ENCODE data around the gene RANBP6. TPM values are rescaled to one million over a fixed set of nuclear protein-coding genes. Genes with fewer than 3 reads are reported as not detected.
"Not testable (repeated sequence)": the region's sequence is repeated elsewhere in the genome, so short reads cannot be mapped to it uniquely, and the experiment has no call there.

Gene RANBP6
- total RNA-seq (2014; rRNA removed; shearing (Covaris generic)): 23.4 and 25.2 TPM in 2 replicates

GRCh38 chr9:6015278-6016157, at the start of gene RANBP6:
RANBP6 (minus strand) TSS chr9:6015624; CDS start chr9:6015607, 17 bp downstream.
- Histone ChIP-seq H3K27ac (peak within 1 kb of the TSS; percentile 73), H3K36me3 (peaks cover 6% of the 10 kb centered on the region; the same call in 1 of the 2 replicates), H3K4me1 (peaks cover 5% of the 10 kb centered on the region; the same call in 1 of the 2 replicates), H3K9me3 (replicated peaks) (no peaks in the 10 kb centered on the region), H3K27me3 (no peaks in the 10 kb centered on the region), H3K4me3 (peak within 1 kb of the TSS; percentile 83)
- peak; percentile 86 to 88 for DNase-seq

- H3K4me3 ChIP-seq: not testable (repeated sequence)
Observed at GRCh38 chr9:6063146-6063545, 47.7 kb upstream of the RANBP6 start.

GRCh38 chr9:6055666-6056065, 40.2 kb upstream of the RANBP6 start:
- H3K27ac ChIP-seq: no peak overlapping the region
- no peaks in the 10 kb centered on the region for H3K36me3 ChIP-seq
- H3K9me3 ChIP-seq (replicated peaks): 0 out of 2 replicates have a peak, but pooled peaks cover 3% of the 10 kb centered on the region
- H3K27me3 ChIP-seq: no peaks in the 10 kb centered on the region
- H3K4me1 ChIP-seq: no peaks in the 10 kb centered on the region
- H3K4me3 ChIP-seq: no peak overlapping the region
- no peak for DNase-seq

More at GRCh38 chr9:6063146-6063545, 47.7 kb upstream of the RANBP6 start:
- H3K4me1 ChIP-seq; H3K36me3 ChIP-seq; H3K9me3 ChIP-seq (replicated peaks); H3K27ac ChIP-seq; H3K27me3 ChIP-seq; DNase-seq: not testable (repeated sequence)

GRCh38 chr9:6055216-6055615, 39.8 kb upstream of the RANBP6 start:
- H3K36me3 ChIP-seq: no peaks in the 10 kb centered on the region
- no peak overlapping the region for H3K4me3 ChIP-seq
- peak; percentile 43 to 74 for DNase-seq
- H3K27ac ChIP-seq: no peak overlapping the region
- H3K9me3 ChIP-seq (replicated peaks): 0 out of 2 replicates have a peak, but pooled peaks cover 3% of the 10 kb centered on the region
- no peaks in the 10 kb centered on the region for H3K4me1 ChIP-seq
- no peaks in the 10 kb centered on the region for H3K27me3 ChIP-seq

GRCh38 chr9:6054280-6055099, 39.1 kb upstream of the RANBP6 start:
- H3K36me3 ChIP-seq: no peaks in the 10 kb centered on the region
- 0 out of 2 replicates have a peak, but pooled peaks cover 3% of the 10 kb centered on the region for H3K9me3 ChIP-seq (replicated peaks)
- H3K4me3 ChIP-seq: no peak overlapping the region
- H3K27ac ChIP-seq: no peak overlapping the region
- no peaks in the 10 kb centered on the region for H3K27me3 ChIP-seq
- peak; percentile 69 to 84 for DNase-seq
- no peaks in the 10 kb centered on the region for H3K4me1 ChIP-seq

- no peak overlapping the region for H3K4me3 ChIP-seq
- no peak for DNase-seq
- no peaks in the 10 kb centered on the region for H3K27me3 ChIP-seq
- no peaks in the 10 kb centered on the region for H3K4me1 ChIP-seq
- H3K36me3 ChIP-seq: no peaks in the 10 kb centered on the region
- no peak overlapping the region for H3K27ac ChIP-seq
- no peaks in the 10 kb centered on the region for H3K9me3 ChIP-seq (replicated peaks)
Observed at GRCh38 chr9:6052293-6052919, 37.0 kb upstream of the RANBP6 start.

GRCh38 chr9:6051511-6051950, 36.1 kb upstream of the RANBP6 start:
- Histone ChIP-seq H3K4me1 (no peaks in the 10 kb centered on the region), H3K27me3 (no peaks in the 10 kb centered on the region), H3K36me3 (no peaks in the 10 kb centered on the region), H3K27ac (no peak overlapping the region), H3K4me3 (no peak overlapping the region), H3K9me3 (replicated peaks) (no peaks in the 10 kb centered on the region)
- DNase-seq: no peak

GRCh38 chr9:6049798-6050197, 34.4 kb upstream of the RANBP6 start:
- Histone ChIP-seq H3K4me1 (no peaks in the 10 kb centered on the region), H3K4me3 (no peak overlapping the region), H3K27me3 (no peaks in the 10 kb centered on the region), H3K9me3 (replicated peaks) (no peaks in the 10 kb centered on the region), H3K36me3 (no peaks in the 10 kb centered on the region), H3K27ac (no peak overlapping the region)
- peak in 1 of 2 experiments; percentile 39 for DNase-seq

- no peak overlapping the region for H3K4me3 ChIP-seq
- H3K4me1 ChIP-seq: no peaks in the 10 kb centered on the region
Observed at GRCh38 chr9:6048039-6048438, 32.6 kb upstream of the RANBP6 start.

GRCh38 chr9:6047020-6047419, 31.6 kb upstream of the RANBP6 start:
- Histone ChIP-seq H3K4me1 (no peaks in the 10 kb centered on the region), H3K27me3 (no peaks in the 10 kb centered on the region), H3K4me3 (no peak overlapping the region), H3K36me3 (no peaks in the 10 kb centered on the region), H3K27ac (no peak overlapping the region), H3K9me3 (replicated peaks) (no peaks in the 10 kb centered on the region)
- DNase-seq: no peak

More at GRCh38 chr9:6048039-6048438, 32.6 kb upstream of the RANBP6 start:
- Histone ChIP-seq H3K9me3 (replicated peaks) (no peaks in the 10 kb centered on the region), H3K27ac (no peak overlapping the region), H3K27me3 (no peaks in the 10 kb centered on the region), H3K36me3 (no peaks in the 10 kb centered on the region)
- no peak for DNase-seq

GRCh38 chr9:6045364-6045763, 29.9 kb upstream of the RANBP6 start:
- Histone ChIP-seq H3K27ac (no peak overlapping the region), H3K27me3 (no peaks in the 10 kb centered on the region), H3K4me1 (no peaks in the 10 kb centered on the region), H3K9me3 (replicated peaks) (no peaks in the 10 kb centered on the region), H3K4me3 (no peak overlapping the region), H3K36me3 (no peaks in the 10 kb centered on the region)
- DNase-seq: no peak

GRCh38 chr9:6040077-6040476, 24.7 kb upstream of the RANBP6 start:
- H3K36me3 ChIP-seq: no peaks in the 10 kb centered on the region
- no peak overlapping the region for H3K4me3 ChIP-seq
- H3K27ac ChIP-seq: no peak overlapping the region
- DNase-seq: no peak
- H3K4me1 ChIP-seq: no peaks in the 10 kb centered on the region
- H3K27me3 ChIP-seq: no peaks in the 10 kb centered on the region
- no peaks in the 10 kb centered on the region for H3K9me3 ChIP-seq (replicated peaks)

- Histone ChIP-seq H3K4me3 (no peak overlapping the region), H3K9me3 (replicated peaks) (no peaks in the 10 kb centered on the region), H3K27ac (no peak overlapping the region), H3K27me3 (no peaks in the 10 kb centered on the region), H3K4me1 (no peaks in the 10 kb centered on the region), H3K36me3 (no peaks in the 10 kb centered on the region)
- no peak for DNase-seq
Observed at GRCh38 chr9:6036391-6036790, 21.0 kb upstream of the RANBP6 start.

- Histone ChIP-seq H3K36me3 (no peaks in the 10 kb centered on the region), H3K4me1 (no peaks in the 10 kb centered on the region), H3K27ac (no peak overlapping the region), H3K27me3 (no peaks in the 10 kb centered on the region), H3K9me3 (replicated peaks) (no peaks in the 10 kb centered on the region), H3K4me3 (no peak overlapping the region)
- DNase-seq: no peak
Observed at GRCh38 chr9:6034954-6035353, 19.5 kb upstream of the RANBP6 start.
